PC-9 (cell line): Measurements from ENCODE around the gene IFNAR2. TPM values are rescaled to one million over a fixed set of nuclear protein-coding genes. Genes with fewer than 3 reads are reported as not detected.

ENCODE experiments used
- BruUV-seq: library from RNA; stranded (reverse); fragments of 400-500 nt; replicated peaks from 2 replicates; lab custom pipeline; 2021; lab: Mats Ljungman, UMichigan
- CTCF ChIA-PET: fragments of 300-600 bp; sonication (Branson Sonifier 250); formaldehyde crosslinking; loops from one replicate; lab custom pipeline; 2022; ENCODE audit warnings: antibody characterized with exemption; lab: Charles Lee
- POLR2A ChIA-PET: fragments of 300-600 bp; sonication (Branson Sonifier 250); formaldehyde crosslinking; loops from one replicate; lab custom pipeline; 2022; ENCODE audit warnings: antibody characterized with exemption; ENCODE audit not compliant: unreplicated experiment; lab: Charles Lee
- DNase-seq, 2 experiments: peaks; one replicate each; pipeline versions ENCODE4 v3.0.0 to v3.0.0-alpha.2; 2015 to 2022; ENCODE audit warnings: mixed read lengths in 1 of 2
- H2AFZ ChIP-seq: fragments of 200-600 bp; sonication (generic); 2 replicates; pipeline ENCODE4 v1.8.1; 2017; ENCODE audit warnings: antibody characterized with exemption
- H3F3A ChIP-seq: fragments of 200-600 bp; sonication (generic); 2 replicates; pipeline ENCODE4 v1.8.1; 2017; ENCODE audit warnings: antibody characterized with exemption, mild to moderate bottlenecking, low read depth; ENCODE audit not compliant: insufficient read depth
- H3K27ac ChIP-seq: fragments of 200-600 bp; sonication (generic); 2 replicates; pipeline ENCODE4 v1.6.1; 2016; ENCODE audit warnings: mixed run types
- H3K27me3 ChIP-seq: fragments of 200-600 bp; sonication (generic); 2 replicates; pipeline ENCODE4 v1.6.1; 2016; ENCODE audit warnings: low read depth, mixed run types; ENCODE audit not compliant: insufficient read depth
- H3K36me3 ChIP-seq: fragments of 200-600 bp; sonication (generic); 2 replicates; pipeline ENCODE4 v1.6.1; 2016; ENCODE audit warnings: low read depth, mixed run types
- H3K4me1 ChIP-seq: fragments of 200-600 bp; sonication (generic); replicated peaks from 2 replicates; pipeline ENCODE4 v1.6.1; 2016; ENCODE audit warnings: mixed run types; ENCODE audit not compliant: insufficient read depth
- H3K4me2 ChIP-seq: fragments of 200-600 bp; sonication (generic); 2 replicates; pipeline ENCODE4 v1.6.1; 2017; ENCODE audit warnings: mixed run types
- H3K4me3 ChIP-seq: fragments of 200-600 bp; sonication (generic); 2 replicates; pipeline ENCODE4 v1.6.1; 2016; ENCODE audit warnings: mixed run types
- H3K79me2 ChIP-seq: fragments of 200-600 bp; sonication (generic); 2 replicates; pipeline ENCODE4 v1.6.1; 2017; ENCODE audit warnings: low read depth, mixed run types
- H3K9me2 ChIP-seq: fragments of 200-600 bp; sonication (generic); 2 replicates; pipeline ENCODE4 v1.8.1; 2017; ENCODE audit warnings: mild to moderate bottlenecking; ENCODE audit not compliant: insufficient read depth
- H3K9me3 ChIP-seq: fragments of 200-600 bp; sonication (generic); 2 replicates; pipeline ENCODE4 v1.8.1; 2016; ENCODE audit warnings: low read depth; ENCODE audit not compliant: insufficient read depth
- H4K20me1 ChIP-seq: fragments of 200-600 bp; sonication (generic); 2 replicates; pipeline ENCODE4 v1.8.1; 2017; ENCODE audit not compliant: insufficient read depth
- EZH2 ChIP-seq: fragments of 200-600 bp; sonication (generic); IDR thresholded peaks from 2 replicates; pipeline ENCODE4 v1.8.0; 2017; ENCODE audit warnings: antibody characterized with exemption, low read depth
- intact Hi-C: fragments of 100-400 bp; cut with micrococcal nuclease; formaldehyde crosslinking; loops from one replicate; pipeline ENCODE4 v1.10.0; 2022; ENCODE audit not compliant: unreplicated experiment
- total RNA-seq: library from RNA; stranded (reverse); gene quantifications from 2 replicates; pipeline ENCODE4 v1.2.3, GENCODE V29; 2021
- TF ChIP-seq, protein P1 (sequence below): fragments of 200-600 bp; sonication (generic); conservative IDR thresholded peaks from 2 replicates; pipeline ENCODE4 v1.6.1; 2017; ENCODE audit warnings: mixed run types, antibody characterized with exemption, mild to moderate bottlenecking, moderate library complexity

Gene IFNAR2
- total RNA-seq, 1 experiment from 2014 or later, result 10.3 TPM

DNA sequence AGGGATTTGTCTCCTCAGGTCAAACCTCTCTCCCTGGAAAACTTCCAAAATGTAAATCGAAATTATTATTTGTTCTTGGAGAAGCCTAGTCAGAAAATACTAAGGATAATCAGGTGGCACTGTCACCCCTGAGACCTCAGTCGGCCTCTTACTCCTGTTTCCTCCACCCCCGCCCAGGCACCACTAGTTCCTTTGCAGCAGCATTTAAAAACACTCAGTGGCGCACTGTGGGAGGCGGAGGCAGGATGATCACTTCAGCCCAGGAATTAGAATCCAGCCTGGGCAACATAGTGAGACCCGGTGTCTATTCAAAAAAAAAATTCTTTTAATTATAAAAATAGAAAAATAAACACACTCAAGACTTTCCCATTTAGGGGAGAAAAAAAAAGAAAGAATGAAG lies 18.0 kb upstream of the IFNAR2 start:
- no peaks in the 10 kb centered on the region for H3K9me3 ChIP-seq
- no peaks in the 10 kb centered on the region for H4K20me1 ChIP-seq
- intact Hi-C loops, result no loop called here
- peaks cover 10% of the 10 kb centered on the region for H3K4me1 ChIP-seq
- no peak overlapping the region for H2AFZ ChIP-seq
- no peaks in the 10 kb centered on the region for H3K27me3 ChIP-seq
- H3K4me2 ChIP-seq, result no peak overlapping the region
- DNase-seq, result no peak
- no TSS peak for BruUV-seq
- no peak overlapping the region for H3K4me3 ChIP-seq
- no peaks in the 10 kb centered on the region for H3F3A ChIP-seq
- no peaks in the 10 kb centered on the region for H3K9me2 ChIP-seq
- CTCF ChIA-PET, result no interaction called here
- no peaks in the 10 kb centered on the region for H3K36me3 ChIP-seq
- no peaks in the 10 kb centered on the region for H3K79me2 ChIP-seq
- POLR2A ChIA-PET, result no interaction called here
- H3K27ac ChIP-seq, result no peak overlapping the region
- TF ChIP-seq EZH2, result no peak
- TF ChIP-seq, protein P1, sequence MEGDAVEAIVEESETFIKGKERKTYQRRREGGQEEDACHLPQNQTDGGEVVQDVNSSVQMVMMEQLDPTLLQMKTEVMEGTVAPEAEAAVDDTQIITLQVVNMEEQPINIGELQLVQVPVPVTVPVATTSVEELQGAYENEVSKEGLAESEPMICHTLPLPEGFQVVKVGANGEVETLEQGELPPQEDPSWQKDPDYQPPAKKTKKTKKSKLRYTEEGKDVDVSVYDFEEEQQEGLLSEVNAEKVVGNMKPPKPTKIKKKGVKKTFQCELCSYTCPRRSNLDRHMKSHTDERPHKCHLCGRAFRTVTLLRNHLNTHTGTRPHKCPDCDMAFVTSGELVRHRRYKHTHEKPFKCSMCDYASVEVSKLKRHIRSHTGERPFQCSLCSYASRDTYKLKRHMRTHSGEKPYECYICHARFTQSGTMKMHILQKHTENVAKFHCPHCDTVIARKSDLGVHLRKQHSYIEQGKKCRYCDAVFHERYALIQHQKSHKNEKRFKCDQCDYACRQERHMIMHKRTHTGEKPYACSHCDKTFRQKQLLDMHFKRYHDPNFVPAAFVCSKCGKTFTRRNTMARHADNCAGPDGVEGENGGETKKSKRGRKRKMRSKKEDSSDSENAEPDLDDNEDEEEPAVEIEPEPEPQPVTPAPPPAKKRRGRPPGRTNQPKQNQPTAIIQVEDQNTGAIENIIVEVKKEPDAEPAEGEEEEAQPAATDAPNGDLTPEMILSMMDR, result no peak

DNA sequence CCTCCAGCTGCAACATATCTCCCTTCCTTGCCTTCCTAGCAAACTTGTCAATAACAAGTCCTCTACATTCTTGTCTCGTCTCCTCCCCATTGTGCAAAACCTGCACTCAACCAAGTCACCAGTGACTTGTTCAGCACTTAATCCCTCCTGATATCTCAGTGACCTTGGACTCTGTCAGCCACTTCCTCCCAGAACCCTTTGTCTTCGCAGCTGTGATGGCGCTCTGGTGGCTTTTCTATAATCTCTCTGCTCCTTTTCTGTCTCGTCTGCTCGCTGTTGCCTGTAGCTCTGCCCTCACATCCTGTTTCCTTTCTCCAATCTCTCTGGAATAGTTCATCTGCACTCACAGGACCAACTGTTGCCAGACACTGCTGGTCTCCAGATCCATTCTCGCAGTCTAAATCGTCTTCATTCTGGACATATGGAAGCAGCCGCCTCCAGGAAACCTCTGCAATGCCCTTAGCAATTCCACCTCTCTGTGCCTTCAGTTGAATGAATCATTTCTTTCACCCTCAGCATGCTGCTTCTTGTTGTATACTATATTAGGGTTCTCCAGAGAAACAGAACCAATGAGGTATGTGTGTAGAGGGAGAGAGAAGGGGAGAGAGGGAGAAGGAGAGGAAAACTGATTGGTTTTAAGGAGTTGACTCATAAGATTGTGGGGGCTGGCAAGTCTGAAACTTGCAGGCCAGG lies 17.4 kb upstream of the IFNAR2 start:
- Histone ChIP-seq H4K20me1 (no peaks in the 10 kb centered on the region), H3K4me2 (no peak overlapping the region), H3K9me3 (no peaks in the 10 kb centered on the region), H3K9me2 (no peaks in the 10 kb centered on the region), H3K36me3 (no peaks in the 10 kb centered on the region), H2AFZ (no peak overlapping the region), H3K27ac (no peak overlapping the region), H3K4me1 (peaks cover 10% of the 10 kb centered on the region), H3K79me2 (no peaks in the 10 kb centered on the region), H3K4me3 (no peak overlapping the region), H3F3A (no peaks in the 10 kb centered on the region), H3K27me3 (no peaks in the 10 kb centered on the region)
- no peak for DNase-seq
- ChIA-PET POLR2A (no interaction called here), CTCF (no interaction called here)
- intact Hi-C loops, result no loop called here
- no peak for TF ChIP-seq EZH2
- TF ChIP-seq, protein P1, result no peak
- BruUV-seq, result no TSS peak

DNA sequence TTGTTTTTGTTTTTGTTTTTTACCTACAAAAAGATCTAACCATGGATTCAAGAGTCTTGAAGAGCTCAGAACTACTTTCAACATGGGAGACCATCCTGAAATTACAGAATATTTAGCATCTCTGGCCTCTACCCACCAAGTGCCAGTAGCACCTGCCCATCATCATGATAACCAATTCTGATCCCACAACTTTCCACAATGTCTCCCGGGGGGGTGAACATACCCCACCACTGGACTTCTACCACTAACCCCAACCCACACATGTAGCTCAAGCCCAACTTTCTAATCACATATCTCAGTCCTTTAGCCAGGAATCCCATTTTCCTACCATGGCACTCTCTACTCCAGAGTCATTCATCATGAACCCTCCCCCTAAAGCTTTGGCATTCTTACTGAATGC lies 15.7 kb upstream of the IFNAR2 start:
- no TSS peak for BruUV-seq
- intact Hi-C loops, result no loop called here
- Histone ChIP-seq H3K4me2 (no peak overlapping the region), H3K4me1 (peaks cover 10% of the 10 kb centered on the region), H3K27me3 (no peaks in the 10 kb centered on the region), H3F3A (no peaks in the 10 kb centered on the region), H3K27ac (no peak overlapping the region), H3K79me2 (no peaks in the 10 kb centered on the region), H3K36me3 (no peaks in the 10 kb centered on the region), H3K9me2 (no peaks in the 10 kb centered on the region), H2AFZ (no peak overlapping the region), H4K20me1 (no peaks in the 10 kb centered on the region), H3K4me3 (no peak overlapping the region), H3K9me3 (no peaks in the 10 kb centered on the region)
- TF ChIP-seq, protein P1, result no peak
- no peak for TF ChIP-seq EZH2
- ChIA-PET POLR2A (no interaction called here), CTCF (no interaction called here)
- DNase-seq, result no peak
